HepG2 (cell line): ENCODE data around the gene UBE2Q1. TPM values are rescaled to one million over a fixed set of nuclear protein-coding genes. Genes with fewer than 3 reads are reported as not detected.

Experiments
- DBP ChIP-seq: sonication (generic); formaldehyde crosslinking; IDR thresholded peaks from 2 replicates; pipeline ENCODE4 v1.4.0; 2020; ENCODE audit warnings: missing genetic modification reagents; ENCODE audit errors: not compliant biosample characterization
- ETV6 ChIP-seq: sonication (generic); formaldehyde crosslinking; conservative IDR thresholded peaks from 2 replicates; pipeline ENCODE4 v1.4.0; 2020; ENCODE audit warnings: missing genetic modification reagents
- MED1 ChIP-seq: sonication (generic); formaldehyde crosslinking; IDR thresholded peaks from 2 replicates; pipeline ENCODE4 v1.4.0; 2020; ENCODE audit warnings: missing genetic modification reagents
- MYNN ChIP-seq: sonication (generic); formaldehyde crosslinking; IDR thresholded peaks from 2 replicates; pipeline ENCODE4 v1.4.0; 2020; ENCODE audit warnings: mild to moderate bottlenecking, low read depth, missing genetic modification reagents
- NCOA5 ChIP-seq: sonication (generic); formaldehyde crosslinking; IDR thresholded peaks from 2 replicates; pipeline ENCODE4 v1.4.0; 2020; ENCODE audit warnings: missing genetic modification reagents
- NFKB2 ChIP-seq: sonication (generic); formaldehyde crosslinking; IDR thresholded peaks from 2 replicates; pipeline ENCODE4 v1.4.0; 2020; ENCODE audit warnings: missing genetic modification reagents, borderline replicate concordance
- NR2F1 ChIP-seq, 2 experiments: fragments of 450-650 bp in 1 of 2; formaldehyde crosslinking in 1 of 2; IDR thresholded peaks; 2 replicates each; pipeline versions ENCODE4 v1.5.0 to v1.6.1; 2016 to 2020; ENCODE audit warnings: mild to moderate bottlenecking in 1 of 2, missing compliant biosample characterization in 1 of 2, missing genetic modification reagents in 1 of 2, moderate library complexity in 1 of 2
- RARA ChIP-seq: IDR thresholded peaks from 2 replicates; pipeline ENCODE4 v1.6.1; 2016; ENCODE audit warnings: missing genetic modification reagents, missing compliant biosample characterization
- SMC3 ChIP-seq: IDR thresholded peaks from 2 replicates; pipeline ENCODE4 v1.6.1; 2011; ENCODE audit warnings: low read length, improper control_type of control experiment
- TEAD3 ChIP-seq: optimal IDR thresholded peaks from 2 replicates; pipeline ENCODE3; 2016; ENCODE audit warnings: borderline replicate concordance
- TOPORS ChIP-seq: sonication (generic); formaldehyde crosslinking; IDR thresholded peaks from 2 replicates; pipeline ENCODE4 v1.8.0; 2023; ENCODE audit warnings: mild to moderate bottlenecking, missing genetic modification reagents
- ZBTB7A ChIP-seq: sonication (generic); formaldehyde crosslinking; IDR thresholded peaks from 2 replicates; pipeline ENCODE4 v1.8.0; 2022; ENCODE audit warnings: mild to moderate bottlenecking, missing genetic modification reagents
- ZFX ChIP-seq: sonication (generic); formaldehyde crosslinking; IDR thresholded peaks from 2 replicates; pipeline ENCODE4 v1.4.0; 2020; ENCODE audit warnings: mild to moderate bottlenecking, low read depth, missing genetic modification reagents, moderate library complexity
- ZHX1 ChIP-seq: sonication (generic); formaldehyde crosslinking; IDR thresholded peaks from 2 replicates; pipeline ENCODE4 v1.8.1; 2022; ENCODE audit warnings: low read depth, mild to moderate bottlenecking, missing genetic modification reagents
- ZNF124 ChIP-seq: sonication (generic); formaldehyde crosslinking; IDR thresholded peaks from 2 replicates; pipeline ENCODE4 v1.4.0; 2020; ENCODE audit warnings: missing genetic modification reagents
- ZNF136 ChIP-seq: sonication (generic); formaldehyde crosslinking; IDR thresholded peaks from 2 replicates; pipeline ENCODE4 v1.8.1; 2022; ENCODE audit warnings: low read depth, mild to moderate bottlenecking, moderate library complexity, missing genetic modification reagents
- ZNF230 ChIP-seq: sonication (generic); formaldehyde crosslinking; IDR thresholded peaks from 2 replicates; pipeline ENCODE4 v1.4.0; 2020; ENCODE audit warnings: mild to moderate bottlenecking, missing genetic modification reagents
- ZNF256 ChIP-seq: sonication (generic); formaldehyde crosslinking; conservative IDR thresholded peaks from 2 replicates; pipeline ENCODE4 v1.4.0; 2020; ENCODE audit warnings: missing genetic modification reagents
- ZNF30 ChIP-seq: sonication (generic); formaldehyde crosslinking; IDR thresholded peaks from 2 replicates; pipeline ENCODE4 v1.5.0; 2020; ENCODE audit warnings: mild to moderate bottlenecking, missing genetic modification reagents
- ZNF431 ChIP-seq: sonication (generic); formaldehyde crosslinking; IDR thresholded peaks from 2 replicates; pipeline ENCODE4 v1.9.0; 2022; ENCODE audit warnings: missing genetic modification reagents, low read depth, mild to moderate bottlenecking, borderline replicate concordance
- ZNF546 ChIP-seq: sonication (generic); formaldehyde crosslinking; conservative IDR thresholded peaks from 2 replicates; pipeline ENCODE4 v1.8.1; 2023; ENCODE audit warnings: mild to moderate bottlenecking, missing genetic modification reagents
- ZNF629 ChIP-seq: sonication (generic); formaldehyde crosslinking; conservative IDR thresholded peaks from 2 replicates; pipeline ENCODE4 v1.5.0; 2020; ENCODE audit warnings: missing genetic modification reagents
- ZNF761 ChIP-seq: sonication (generic); formaldehyde crosslinking; conservative IDR thresholded peaks from 2 replicates; pipeline ENCODE4 v1.4.0; 2020; ENCODE audit warnings: mild to moderate bottlenecking, missing genetic modification reagents
- ZNF883 ChIP-seq: sonication (generic); formaldehyde crosslinking; IDR thresholded peaks from 2 replicates; pipeline ENCODE4 v1.5.1; 2020; ENCODE audit warnings: mild to moderate bottlenecking, missing genetic modification reagents; ENCODE audit errors: not compliant biosample characterization
- ZSCAN21 ChIP-seq: sonication (generic); formaldehyde crosslinking; IDR thresholded peaks from 2 replicates; pipeline ENCODE4 v1.8.0; 2022; ENCODE audit warnings: mild to moderate bottlenecking, missing genetic modification reagents, moderate library complexity, borderline replicate concordance
- polyA plus RNA-seq, 8 experiments: library from polyadenylated mRNA; depleted of rRNA in 3 of 8; stranded (reverse) in 7 of 8; unstranded in 1 of 8; fragments of >200 nt; fragmentation: Illumina TruSeq in 4 of 8; extraction: Trizol in 4 of 8; gene quantifications; 2 replicates each; pipeline versions ENCODE4 v1.2.1 to v1.2.3, GENCODE V29; 2011 to 2016; ENCODE audit warnings: low read depth in 4 of 8, missing spikeins in 1 of 8, mixed read lengths in 1 of 8; ENCODE audit not compliant: insufficient read depth in 1 of 8
- total RNA-seq, 5 experiments: library from RNA; depleted of rRNA; stranded (reverse); fragments of >200 nt; fragmentation: Illumina TruSeq; extraction: Trizol; gene quantifications; 2 replicates each; pipeline ENCODE4 v1.2.3, GENCODE V29; 2016; ENCODE audit warnings: low read depth in 1 of 5
- TF ChIP-seq, protein P1 (sequence below): sonication (generic); formaldehyde crosslinking; IDR thresholded peaks from 2 replicates; pipeline ENCODE4 v1.4.0; 2020; ENCODE audit warnings: low read depth, mild to moderate bottlenecking, missing genetic modification reagents

UBE2Q1 gene
- total and polyA plus RNA-seq, 2 of the 13 experiments (the other 11 are each of a cell fraction or from before 2014, with no cell fraction given): 11.7 to 41.7 TPM

DNA sequence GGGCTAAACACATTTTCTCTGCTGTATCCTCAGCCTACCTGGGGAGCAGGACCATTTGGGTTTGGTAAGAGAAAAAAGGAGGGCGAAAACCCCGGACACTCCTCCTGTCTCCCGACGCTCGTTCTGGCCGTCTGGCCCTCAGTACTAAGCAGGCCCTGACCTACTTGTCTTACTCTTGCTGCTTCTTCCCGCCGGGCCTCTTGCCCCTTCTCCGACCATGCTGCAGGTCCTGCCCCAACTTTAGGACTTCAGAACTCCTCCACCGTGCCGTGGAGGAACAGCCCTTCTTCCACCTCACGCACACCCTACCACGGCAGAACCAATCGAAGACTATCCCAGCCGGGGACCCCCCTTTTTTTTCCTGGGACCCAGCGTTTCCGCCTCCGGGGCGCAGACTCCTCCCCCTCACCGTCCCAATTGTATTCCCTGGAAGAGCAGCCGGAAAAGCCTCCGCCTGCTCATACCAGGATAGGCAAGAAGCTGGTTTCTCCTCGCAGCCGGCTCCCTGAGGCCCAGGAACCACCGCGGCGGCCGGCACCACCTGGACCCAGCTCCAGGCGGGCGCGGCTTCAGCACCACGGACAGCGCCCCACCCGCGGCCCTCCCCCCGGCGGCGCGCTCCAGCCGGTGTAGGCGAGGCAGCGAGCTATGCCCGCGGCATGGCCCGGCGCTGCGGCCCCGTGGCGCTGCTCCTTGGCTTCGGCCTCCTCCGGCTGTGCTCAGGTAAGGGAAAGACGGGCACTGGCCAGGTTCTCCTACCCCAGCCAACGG is 9.1 kb upstream of the UBE2Q1 start, which contains the start of gene CHRNB2 (continued):
- TF ChIP-seq ZBTB7A (CRISPR knock-in tag): peak; percentile 79; the same call in 1 of the 2 replicates
- TF ChIP-seq RARA: peak; percentile 82
- peak; percentile 93 for TF ChIP-seq ZHX1
- peak; percentile 88; the same call in 1 of the 2 replicates for TF ChIP-seq ZNF761
- no peak for TF ChIP-seq ZNF30 (CRISPR knock-in tag)
- no peak; the same call in 1 of the 2 replicates for TF ChIP-seq ZNF629 (CRISPR knock-in tag)
- peak; percentile 62 for TF ChIP-seq TEAD3
- TF ChIP-seq NFKB2 (CRISPR knock-in tag): peak; percentile 98
- TF ChIP-seq SMC3: no peak
- no peak for TF ChIP-seq MYNN (CRISPR knock-in tag)
- TF ChIP-seq ETV6 (CRISPR knock-in tag): peak; percentile 96
- no peak for TF ChIP-seq NR2F1 (CRISPR knock-in tag; IDR thresholded peaks at IDR 0.05)
- 0 out of 2 replicates have a peak, but pooled peaks have one; percentile 51 for TF ChIP-seq ZNF136
- peak; percentile 95 for TF ChIP-seq ZNF256
- peak; percentile 95 for TF ChIP-seq DBP (CRISPR knock-in tag)
- TF ChIP-seq NCOA5 (CRISPR knock-in tag): no peak
- peak; percentile 79 for TF ChIP-seq MED1 (CRISPR knock-in tag)
- peak; percentile 75; the same call in 1 of the 2 replicates for TF ChIP-seq ZNF431 (CRISPR knock-in tag)
- peak; percentile 95 for TF ChIP-seq ZNF124 (CRISPR knock-in tag)
- TF ChIP-seq ZNF883: peak; percentile 99
- peak; percentile 99 for TF ChIP-seq ZSCAN21 (CRISPR knock-in tag)
- peak; percentile 98 for TF ChIP-seq ZNF546 (CRISPR knock-in tag)
- TF ChIP-seq ZFX (CRISPR knock-in tag): peak; percentile 54; the same call in 1 of the 2 replicates
- TF ChIP-seq TOPORS (CRISPR knock-in tag): peak; percentile 90
- TF ChIP-seq, protein P1, sequence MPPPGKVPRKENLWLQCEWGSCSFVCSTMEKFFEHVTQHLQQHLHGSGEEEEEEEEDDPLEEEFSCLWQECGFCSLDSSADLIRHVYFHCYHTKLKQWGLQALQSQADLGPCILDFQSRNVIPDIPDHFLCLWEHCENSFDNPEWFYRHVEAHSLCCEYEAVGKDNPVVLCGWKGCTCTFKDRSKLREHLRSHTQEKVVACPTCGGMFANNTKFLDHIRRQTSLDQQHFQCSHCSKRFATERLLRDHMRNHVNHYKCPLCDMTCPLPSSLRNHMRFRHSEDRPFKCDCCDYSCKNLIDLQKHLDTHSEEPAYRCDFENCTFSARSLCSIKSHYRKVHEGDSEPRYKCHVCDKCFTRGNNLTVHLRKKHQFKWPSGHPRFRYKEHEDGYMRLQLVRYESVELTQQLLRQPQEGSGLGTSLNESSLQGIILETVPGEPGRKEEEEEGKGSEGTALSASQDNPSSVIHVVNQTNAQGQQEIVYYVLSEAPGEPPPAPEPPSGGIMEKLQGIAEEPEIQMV (CRISPR knock-in tag): peak; percentile 86; the same call in 1 of the 2 replicates
- TF ChIP-seq ZNF230 (CRISPR knock-in tag): peak; percentile 78; the same call in 1 of the 2 replicates
